Mucosa of descending colon (tissue), 3 donors: Measurements from ENCODE around the gene BOC. TPM values are rescaled to one million over a fixed set of nuclear protein-coding genes. Genes with fewer than 3 reads are reported as not detected.

Experiments
- ATAC-seq: fragments of 200-7000 bp; cut with Tn5 transposase; one replicate; pipeline ENCODE4 v1.9.1; 2020; ENCODE audit warnings: mild to moderate bottlenecking, moderate library complexity
- DNase-seq, 3 donors: peaks; one replicate each; pipeline ENCODE4 v3.0.0-alpha.2; 2020
- H3K36me3 ChIP-seq: fragments of 200-600 bp; one replicate; pipeline ENCODE4 v1.8.0; 2021; ENCODE audit warnings: low read depth, mild to moderate bottlenecking
- H3K4me1 ChIP-seq: fragments of 200-600 bp; one replicate; pipeline ENCODE4 v1.8.0; 2021; ENCODE audit warnings: low read depth, mild to moderate bottlenecking
- H3K4me3 ChIP-seq: fragments of 200-600 bp; one replicate; pipeline ENCODE4 v1.8.0; 2021; ENCODE audit warnings: mild to moderate bottlenecking
- H3K9me3 ChIP-seq: fragments of 200-600 bp; one replicate; pipeline ENCODE4 v1.8.0; 2021; ENCODE audit warnings: mild to moderate bottlenecking
- CTCF ChIP-seq: fragments of 200-600 bp; IDR thresholded peaks from one replicate; pipeline ENCODE4 v1.8.0; 2022; ENCODE audit warnings: antibody characterized with exemption, mild to moderate bottlenecking
- intact Hi-C, 2 donors: fragments of 100-400 bp; cut with DNase I in 1 of 2; cut with micrococcal nuclease in 1 of 2; formaldehyde crosslinking; loops; one replicate each; pipeline versions ENCODE4 v1.11.0 to v1.11.1; 2022; cut with DNase I, micrococcal nuclease
- total RNA-seq, 3 donors: library from RNA; stranded (reverse); fragmentation: NEBNext Ultra II Directional in 2 of 3; extraction: Animal tissue kit (Norgen Biotek cat#: 25700) in 2 of 3; gene quantifications; one replicate each; pipeline versions ENCODE4 v1.2.1 to v1.2.4, GENCODE V29; 2021 to 2023
- donor health status: DM: no; HTN: no; CAD: no; lungs with moderate emphysema.
- donor health status: DM: no; HTN: no; CAD: no.
- donor health status: DM: no; HTN: yes; CAD: no.

BOC gene
- total RNA-seq, 3 donors from 2014 or later, result 4.9 to 70.9 (median 12.1) TPM

- Histone ChIP-seq H3K4me3 (no peak overlapping the region), H3K4me1 (no peaks in the 10 kb centered on the region), H3K36me3 (no peaks in the 10 kb centered on the region), H3K9me3 (no peaks in the 10 kb centered on the region)
- peak in 1 of 3 donors; percentile 87 for DNase-seq
- ATAC-seq, result peak; percentile 58
- intact Hi-C loops, result loop anchor here (2.0 to 10.0 kb wide), 3 partner anchors 143 to 237 kb away; no protein-coding TSS in a partner anchor
- peak; percentile 91 for TF ChIP-seq CTCF
Observed at GRCh38 chr3:113287803-113288648, 76.7 kb downstream of the BOC start.

GRCh38 chr3:113288881-113289280 is 77.5 kb downstream of the BOC start:
- no peaks in the 10 kb centered on the region for H3K9me3 ChIP-seq
- intact Hi-C loops, result loop anchor here (2.0 to 10.0 kb wide), 3 partner anchors 144 to 238 kb away; no protein-coding TSS in a partner anchor
- H3K36me3 ChIP-seq, result no peaks in the 10 kb centered on the region
- no peak overlapping the region for H3K4me3 ChIP-seq
- no peak for TF ChIP-seq CTCF
- ATAC-seq (no peak), DNase-seq (no peak)
- no peaks in the 10 kb centered on the region for H3K4me1 ChIP-seq

- no peak for ATAC-seq
- TF ChIP-seq CTCF, result no peak
- intact Hi-C loops, result no loop called here
Observed at GRCh38 chr3:113291572-113291971, 80.2 kb downstream of the BOC start.

GRCh38 chr3:113292933-113293332 is 81.6 kb downstream of the BOC start:
- intact Hi-C loops, result no loop called here
- ATAC-seq, result no peak
- Histone ChIP-seq H3K36me3 (no peaks in the 10 kb centered on the region), H3K9me3 (no peaks in the 10 kb centered on the region), H3K4me3 (no peak overlapping the region), H3K4me1 (no peaks in the 10 kb centered on the region)
- no peak for TF ChIP-seq CTCF
- no peak for DNase-seq

More at GRCh38 chr3:113291572-113291971, 80.2 kb downstream of the BOC start:
- Histone ChIP-seq H3K36me3 (no peaks in the 10 kb centered on the region), H3K9me3 (no peaks in the 10 kb centered on the region), H3K4me1 (no peaks in the 10 kb centered on the region), H3K4me3 (no peak overlapping the region)
- DNase-seq, result no peak

- H3K9me3 ChIP-seq, result no peaks in the 10 kb centered on the region
- no peak for DNase-seq
- TF ChIP-seq CTCF, result no peak
- H3K36me3 ChIP-seq, result no peaks in the 10 kb centered on the region
- intact Hi-C loops, result no loop called here
- no peak overlapping the region for H3K4me3 ChIP-seq
- H3K4me1 ChIP-seq, result no peaks in the 10 kb centered on the region
- ATAC-seq, result no peak
Observed at GRCh38 chr3:113293348-113293747, 82.0 kb downstream of the BOC start.
